Activated T-cell treated with anti-CD3 and anti-CD28 coated beads, Interleukin-2, amount 50 U/mL, for 72 hours (primary cell): ENCODE results near the gene EPB41L2. TPM values are rescaled to one million over a fixed set of nuclear protein-coding genes. Genes with fewer than 3 reads are reported as not detected.
A peak's percentile ranks its signal among the peaks of the same experiment; 100 is the strongest.
"Not testable (repeated sequence)": the region's sequence is repeated elsewhere in the genome, so short reads cannot be mapped to it uniquely, and the experiment has no call there.

ENCODE experiments used
- ATAC-seq, 2 donors: fragments of 150-1000 bp; cut with Tn5 transposase; replicated peaks in 1 of 2; 2 replicates each; pipeline ENCODE4 v1.10.0; 2021; ENCODE audit warnings: moderate library complexity in 2 of 2, mild to moderate bottlenecking in 1 of 2
- DNase-seq, 2 donors: peaks; one replicate each; pipeline ENCODE4 v3.0.0; 2021 to 2022; ENCODE audit warnings: mixed read lengths in 1 of 2
- H3K27ac Mint-ChIP-seq: one replicate; pipeline ENCODE4 v1.8.0; 2022; ENCODE audit warnings: mild to moderate bottlenecking, moderate library complexity, mixed read lengths
- H3K27me3 Mint-ChIP-seq: one replicate; pipeline ENCODE4 v1.8.0; 2022; ENCODE audit warnings: low read depth, mixed read lengths
- H3K36me3 Mint-ChIP-seq, 2 donors: one replicate each; pipeline ENCODE4 v1.8.0; 2022; ENCODE audit warnings: mixed read lengths in 2 of 2, mild to moderate bottlenecking in 1 of 2; ENCODE audit not compliant: insufficient read depth in 2 of 2
- H3K4me1 Mint-ChIP-seq: one replicate; pipeline ENCODE4 v1.8.0; 2022; ENCODE audit warnings: low read depth, mixed read lengths
- H3K4me3 Mint-ChIP-seq, 2 donors: one replicate each; pipeline ENCODE4 v1.8.0; 2022; ENCODE audit warnings: mild to moderate bottlenecking in 2 of 2, mixed read lengths in 2 of 2, moderate library complexity in 2 of 2
- H3K9me3 Mint-ChIP-seq, 2 donors: one replicate each; pipeline ENCODE4 v1.8.0; 2022; ENCODE audit warnings: mixed read lengths in 2 of 2
- total RNA-seq, 2 donors: library from RNA; stranded (reverse); gene quantifications; one replicate each; pipeline ENCODE4 v1.2.3, GENCODE V29; 2022

The EPB41L2 gene
- total RNA-seq, 2 donors from 2014 or later: 17.5 to 27.4 TPM

GRCh38 chr6:130987539-130987938 is 75.5 kb downstream of the EPB41L2 start:
- not testable (repeated sequence) for H3K36me3 Mint-ChIP-seq, H3K27me3 Mint-ChIP-seq, DNase-seq, H3K4me3 Mint-ChIP-seq, H3K27ac Mint-ChIP-seq, ATAC-seq, H3K4me1 Mint-ChIP-seq
- H3K9me3 Mint-ChIP-seq: peaks cover 0 to 13% of the 10 kb centered on the region in 2 donors

- Mint-ChIP-seq H3K4me3 (no peak overlapping the region), H3K27me3 (no peaks in the 10 kb centered on the region)
- no peak for ATAC-seq
Measured at GRCh38 chr6:130985115-130985514, 77.9 kb downstream of the EPB41L2 start.

GRCh38 chr6:130982941-130983456 is 80.0 kb downstream of the EPB41L2 start:
- no peak overlapping the region for H3K27ac Mint-ChIP-seq
- ATAC-seq: no peak
- peaks cover 0 to 13% of the 10 kb centered on the region in 2 donors for H3K9me3 Mint-ChIP-seq
- no peaks in the 10 kb centered on the region for H3K27me3 Mint-ChIP-seq
- peaks cover 6% of the 10 kb centered on the region for H3K4me1 Mint-ChIP-seq
- no peak overlapping the region for H3K4me3 Mint-ChIP-seq
- DNase-seq: no peak
- peaks cover 2 to 3% of the 10 kb centered on the region in 2 donors for H3K36me3 Mint-ChIP-seq

More at GRCh38 chr6:130985115-130985514, 77.9 kb downstream of the EPB41L2 start:
- Mint-ChIP-seq H3K36me3 (peaks cover 2 to 3% of the 10 kb centered on the region in 2 donors), H3K27ac (no peak overlapping the region), H3K9me3 (peaks cover 0 to 13% of the 10 kb centered on the region in 2 donors), H3K4me1 (peaks cover 5% of the 10 kb centered on the region)
- no peak for DNase-seq

- DNase-seq (no peak), ATAC-seq (no peak)
- H3K4me3 Mint-ChIP-seq: no peak overlapping the region
Measured at GRCh38 chr6:130982135-130982534, 80.9 kb downstream of the EPB41L2 start.

GRCh38 chr6:130981409-130981808 is 81.6 kb downstream of the EPB41L2 start:
- Mint-ChIP-seq H3K4me1 (peaks cover 6% of the 10 kb centered on the region), H3K9me3 (peaks cover 0 to 13% of the 10 kb centered on the region in 2 donors), H3K36me3 (peaks cover 2 to 3% of the 10 kb centered on the region in 2 donors), H3K4me3 (no peak overlapping the region), H3K27ac (no peak overlapping the region), H3K27me3 (no peaks in the 10 kb centered on the region)
- no peak for DNase-seq
- ATAC-seq: no peak

More at GRCh38 chr6:130982135-130982534, 80.9 kb downstream of the EPB41L2 start:
- Mint-ChIP-seq H3K36me3 (peaks cover 2 to 3% of the 10 kb centered on the region in 2 donors), H3K27ac (no peak overlapping the region), H3K9me3 (peaks cover 0 to 13% of the 10 kb centered on the region in 2 donors), H3K4me1 (peaks cover 6% of the 10 kb centered on the region), H3K27me3 (no peaks in the 10 kb centered on the region)

- H3K27ac Mint-ChIP-seq: no peak overlapping the region
- H3K27me3 Mint-ChIP-seq: no peaks in the 10 kb centered on the region
- ATAC-seq (no peak), DNase-seq (no peak)
- peaks cover 0 to 6% of the 10 kb centered on the region in 2 donors for H3K9me3 Mint-ChIP-seq
- no peak overlapping the region for H3K4me3 Mint-ChIP-seq
- H3K36me3 Mint-ChIP-seq: peaks cover 1 to 2% of the 10 kb centered on the region in 2 donors
- peaks cover 9% of the 10 kb centered on the region for H3K4me1 Mint-ChIP-seq
Measured at GRCh38 chr6:130980310-130981032, 82.6 kb downstream of the EPB41L2 start.

GRCh38 chr6:130978660-130979396 is 84.2 kb downstream of the EPB41L2 start:
- no peak overlapping the region for H3K27ac Mint-ChIP-seq
- H3K27me3 Mint-ChIP-seq: no peaks in the 10 kb centered on the region
- H3K9me3 Mint-ChIP-seq: no peaks in the 10 kb centered on the region
- no peak for DNase-seq
- H3K4me1 Mint-ChIP-seq: peaks cover 12% of the 10 kb centered on the region
- H3K36me3 Mint-ChIP-seq: no peaks in the 10 kb centered on the region
- no peak overlapping the region for H3K4me3 Mint-ChIP-seq
- no peak for ATAC-seq

- no peaks in the 10 kb centered on the region for H3K36me3 Mint-ChIP-seq
- H3K27ac Mint-ChIP-seq: no peak overlapping the region
- no peak overlapping the region for H3K4me3 Mint-ChIP-seq
- ATAC-seq: no peak
- peaks cover 12% of the 10 kb centered on the region for H3K4me1 Mint-ChIP-seq
- no peaks in the 10 kb centered on the region for H3K9me3 Mint-ChIP-seq
- no peaks in the 10 kb centered on the region for H3K27me3 Mint-ChIP-seq
- no peak for DNase-seq
Measured at GRCh38 chr6:130978180-130978579, 84.9 kb downstream of the EPB41L2 start.

- no peaks in the 10 kb centered on the region for H3K9me3 Mint-ChIP-seq
- H3K36me3 Mint-ChIP-seq: no peaks in the 10 kb centered on the region
- no peak overlapping the region for H3K27ac Mint-ChIP-seq
- no peaks in the 10 kb centered on the region for H3K27me3 Mint-ChIP-seq
- no peak overlapping the region for H3K4me3 Mint-ChIP-seq
- ATAC-seq (no peak), DNase-seq (no peak)
- peaks cover 17% of the 10 kb centered on the region for H3K4me1 Mint-ChIP-seq
Measured at GRCh38 chr6:130975325-130975724, 87.7 kb downstream of the EPB41L2 start.

GRCh38 chr6:130973521-130974277 is 89.3 kb downstream of the EPB41L2 start:
- no peak for DNase-seq
- Mint-ChIP-seq H3K9me3 (no peaks in the 10 kb centered on the region), H3K27me3 (no peaks in the 10 kb centered on the region), H3K4me3 (no peak overlapping the region), H3K36me3 (no peaks in the 10 kb centered on the region), H3K27ac (no peak overlapping the region), H3K4me1 (peaks cover 14% of the 10 kb centered on the region)
- ATAC-seq: no peak

- no peaks in the 10 kb centered on the region for H3K36me3 Mint-ChIP-seq
- no peaks in the 10 kb centered on the region for H3K9me3 Mint-ChIP-seq
- ATAC-seq (peak in 1 of 2 donors; percentile 38), DNase-seq (no peak)
- H3K4me1 Mint-ChIP-seq: peaks cover 14% of the 10 kb centered on the region
- no peak overlapping the region for H3K4me3 Mint-ChIP-seq
- H3K27ac Mint-ChIP-seq: peak overlapping the region; percentile 33
- no peaks in the 10 kb centered on the region for H3K27me3 Mint-ChIP-seq
Measured at GRCh38 chr6:130971504-130971903, 91.5 kb downstream of the EPB41L2 start.

- Mint-ChIP-seq H3K9me3 (no peaks in the 10 kb centered on the region), H3K27ac (peak overlapping the region; percentile 33), H3K27me3 (no peaks in the 10 kb centered on the region), H3K4me3 (no peak overlapping the region), H3K36me3 (no peaks in the 10 kb centered on the region), H3K4me1 (peaks cover 14% of the 10 kb centered on the region)
- ATAC-seq (no peak), DNase-seq (no peak)
Measured at GRCh38 chr6:130970839-130971410, 92.1 kb downstream of the EPB41L2 start.
